GM12873 (cell line): Measurements from ENCODE around the gene CDRT4.

ENCODE experiments used
- CTCF ChIP-seq: IDR thresholded peaks from 2 replicates; pipeline ENCODE4 v1.5.1; 2012; ENCODE audit warnings: low read depth, mild to moderate bottlenecking, moderate library complexity, low read length, control low read depth; ENCODE audit not compliant: insufficient read depth; ENCODE audit errors: missing control alignments

CDRT4 gene

GRCh38 chr17:15467592-15467991, at the start of gene CDRT4:
CDRT4 (minus strand) TSS chr17:15467621; CDS start chr17:15440238, 27,383 bp downstream.
- TF ChIP-seq CTCF = no peak

DNA sequence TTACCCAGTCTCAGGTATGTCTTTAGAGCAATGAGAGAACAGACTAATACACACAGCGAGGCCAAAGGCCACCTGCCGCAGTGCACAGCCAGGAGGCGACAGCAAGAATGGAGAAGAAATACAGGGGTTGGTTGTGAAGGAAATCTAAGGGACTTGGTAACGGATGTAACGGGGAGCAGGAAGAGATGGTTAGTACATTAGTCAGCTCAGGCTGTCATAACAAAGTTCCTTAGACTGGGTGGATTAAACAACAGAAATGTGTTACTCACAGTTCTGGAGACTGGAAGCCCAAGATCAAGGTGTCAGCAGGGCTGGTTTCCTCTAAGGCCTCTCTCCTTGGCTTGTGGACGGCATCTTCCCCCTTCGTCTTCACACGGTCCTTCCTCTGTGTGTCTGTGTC, 48.7 kb upstream of the CDRT4 start:
- TF ChIP-seq CTCF = no peak

DNA sequence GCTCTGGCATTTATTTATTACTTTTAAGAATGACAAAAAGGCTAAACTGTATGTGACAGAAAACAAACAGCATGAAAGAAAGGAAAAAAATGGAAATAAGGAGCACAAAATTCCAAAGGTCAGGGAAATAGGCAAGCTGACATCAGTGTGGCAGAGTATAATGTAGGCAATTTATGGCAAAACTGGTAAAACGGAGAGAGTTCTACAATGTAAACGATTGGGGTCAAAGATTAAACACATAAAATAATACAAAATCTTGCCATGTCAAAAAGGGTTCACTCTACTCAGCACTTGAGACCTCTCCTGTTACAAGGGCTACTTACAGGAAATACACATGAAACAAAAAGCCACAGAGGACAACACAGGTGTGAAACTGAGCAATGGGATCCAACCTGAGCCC, 47.0 kb upstream of the CDRT4 start:
- TF ChIP-seq CTCF = no peak

GRCh38 chr17:15513856-15514459, 46.5 kb upstream of the CDRT4 start:
- TF ChIP-seq CTCF = no peak

- TF ChIP-seq CTCF = no peak
These were observed 45.8 kb upstream of the CDRT4 start for GRCh38 chr17:15513058-15513791.

DNA sequence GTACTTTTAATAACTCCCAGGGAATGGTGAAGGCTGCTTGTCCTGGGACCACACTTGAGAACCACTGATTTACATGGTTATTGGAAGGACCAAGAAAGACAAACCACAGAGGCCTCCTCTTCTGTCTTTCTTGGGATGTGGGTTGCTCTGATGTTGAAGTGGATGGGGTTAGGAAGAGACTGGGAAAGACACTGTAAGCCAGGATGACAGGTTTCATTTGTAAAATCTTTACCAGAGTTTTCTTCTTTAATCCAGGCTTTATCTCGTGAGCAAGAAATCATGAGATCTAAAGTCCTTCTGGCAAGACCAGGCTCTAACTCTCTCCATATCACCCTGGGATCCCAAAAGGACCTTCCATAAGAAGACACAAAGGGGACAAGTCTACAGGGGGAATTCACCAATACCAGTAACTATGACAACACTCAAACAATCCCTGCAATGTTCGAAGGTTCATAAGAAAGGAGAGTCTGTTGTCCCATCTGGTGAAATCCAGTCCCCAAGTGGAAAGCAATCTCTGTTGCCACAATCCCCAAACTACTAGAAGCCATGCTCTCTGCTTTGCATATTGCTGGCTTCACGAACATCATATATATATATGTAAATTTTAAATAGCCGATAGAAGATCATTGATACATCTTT, 44.8 kb upstream of the CDRT4 start:
- TF ChIP-seq CTCF = no peak

GRCh38 chr17:15511142-15511541, 43.7 kb upstream of the CDRT4 start:
- no peak for TF ChIP-seq CTCF
